Liver (tissue), 3 donors: Measurements from ENCODE around the gene MED4.

Source experiments
- FOXA1 ChIP-seq: IDR thresholded peaks from 2 replicates; pipeline ENCODE4 v1.6.1; 2016; ENCODE audit warnings: antibody characterized with exemption
- RAD21 ChIP-seq, 2 donors: IDR thresholded peaks; 2 replicates each; pipeline ENCODE4 v1.6.1; 2016; ENCODE audit warnings: antibody characterized with exemption in 2 of 2, mild to moderate bottlenecking in 2 of 2
- TAF1 ChIP-seq: conservative IDR thresholded peaks from 2 replicates; pipeline ENCODE4 v1.6.1; 2016; ENCODE audit warnings: antibody characterized with exemption, mild to moderate bottlenecking
- YY1 ChIP-seq: IDR thresholded peaks from 2 replicates; pipeline ENCODE4 v1.6.1; 2016; ENCODE audit warnings: antibody characterized with exemption, mild to moderate bottlenecking
- TF ChIP-seq, protein P1 (sequence below): IDR thresholded peaks from 2 replicates; pipeline ENCODE4 v1.6.1; 2016; ENCODE audit warnings: antibody characterized with exemption, mild to moderate bottlenecking
- TF ChIP-seq, protein P2 (sequence below): fragments of 150-350 bp; IDR thresholded peaks from 2 replicates; pipeline ENCODE4 v1.5.1; 2017; ENCODE audit warnings: improper control_type of control experiment, low read depth, low read length; ENCODE audit not compliant: missing input control
- TF ChIP-seq, protein P3 (sequence below): IDR thresholded peaks from 2 replicates; pipeline ENCODE4 v1.6.1; 2016; ENCODE audit warnings: antibody characterized with exemption
- TF ChIP-seq, protein P4 (sequence below): IDR thresholded peaks from 2 replicates; pipeline ENCODE4 v1.6.1; 2016; ENCODE audit warnings: antibody characterized with exemption
- donor health status: healthy.
- donor health status: healthy.

DNA sequence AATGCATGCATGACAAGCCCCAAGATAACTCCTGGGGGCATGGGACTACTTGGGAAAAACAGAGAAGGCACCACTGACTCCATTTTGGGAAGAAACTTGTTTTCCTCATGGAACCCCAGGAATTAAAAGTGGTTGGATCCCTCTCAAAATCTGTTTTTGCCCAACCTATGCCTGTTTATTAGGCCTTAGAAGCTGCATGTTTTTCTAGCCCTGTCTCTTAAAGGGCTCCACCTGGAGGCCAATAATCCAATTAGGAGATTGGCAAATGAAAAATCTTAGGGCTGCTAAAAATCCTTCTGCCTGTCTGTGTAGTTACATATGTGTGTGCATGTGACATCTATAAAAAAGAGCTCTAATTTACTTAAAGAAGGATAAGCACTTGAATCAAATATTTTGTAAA, 26.9 kb downstream of the MED4 start:
- TF ChIP-seq, protein P1, sequence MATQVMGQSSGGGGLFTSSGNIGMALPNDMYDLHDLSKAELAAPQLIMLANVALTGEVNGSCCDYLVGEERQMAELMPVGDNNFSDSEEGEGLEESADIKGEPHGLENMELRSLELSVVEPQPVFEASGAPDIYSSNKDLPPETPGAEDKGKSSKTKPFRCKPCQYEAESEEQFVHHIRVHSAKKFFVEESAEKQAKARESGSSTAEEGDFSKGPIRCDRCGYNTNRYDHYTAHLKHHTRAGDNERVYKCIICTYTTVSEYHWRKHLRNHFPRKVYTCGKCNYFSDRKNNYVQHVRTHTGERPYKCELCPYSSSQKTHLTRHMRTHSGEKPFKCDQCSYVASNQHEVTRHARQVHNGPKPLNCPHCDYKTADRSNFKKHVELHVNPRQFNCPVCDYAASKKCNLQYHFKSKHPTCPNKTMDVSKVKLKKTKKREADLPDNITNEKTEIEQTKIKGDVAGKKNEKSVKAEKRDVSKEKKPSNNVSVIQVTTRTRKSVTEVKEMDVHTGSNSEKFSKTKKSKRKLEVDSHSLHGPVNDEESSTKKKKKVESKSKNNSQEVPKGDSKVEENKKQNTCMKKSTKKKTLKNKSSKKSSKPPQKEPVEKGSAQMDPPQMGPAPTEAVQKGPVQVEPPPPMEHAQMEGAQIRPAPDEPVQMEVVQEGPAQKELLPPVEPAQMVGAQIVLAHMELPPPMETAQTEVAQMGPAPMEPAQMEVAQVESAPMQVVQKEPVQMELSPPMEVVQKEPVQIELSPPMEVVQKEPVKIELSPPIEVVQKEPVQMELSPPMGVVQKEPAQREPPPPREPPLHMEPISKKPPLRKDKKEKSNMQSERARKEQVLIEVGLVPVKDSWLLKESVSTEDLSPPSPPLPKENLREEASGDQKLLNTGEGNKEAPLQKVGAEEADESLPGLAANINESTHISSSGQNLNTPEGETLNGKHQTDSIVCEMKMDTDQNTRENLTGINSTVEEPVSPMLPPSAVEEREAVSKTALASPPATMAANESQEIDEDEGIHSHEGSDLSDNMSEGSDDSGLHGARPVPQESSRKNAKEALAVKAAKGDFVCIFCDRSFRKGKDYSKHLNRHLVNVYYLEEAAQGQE: no peak
- TF ChIP-seq, protein P2, sequence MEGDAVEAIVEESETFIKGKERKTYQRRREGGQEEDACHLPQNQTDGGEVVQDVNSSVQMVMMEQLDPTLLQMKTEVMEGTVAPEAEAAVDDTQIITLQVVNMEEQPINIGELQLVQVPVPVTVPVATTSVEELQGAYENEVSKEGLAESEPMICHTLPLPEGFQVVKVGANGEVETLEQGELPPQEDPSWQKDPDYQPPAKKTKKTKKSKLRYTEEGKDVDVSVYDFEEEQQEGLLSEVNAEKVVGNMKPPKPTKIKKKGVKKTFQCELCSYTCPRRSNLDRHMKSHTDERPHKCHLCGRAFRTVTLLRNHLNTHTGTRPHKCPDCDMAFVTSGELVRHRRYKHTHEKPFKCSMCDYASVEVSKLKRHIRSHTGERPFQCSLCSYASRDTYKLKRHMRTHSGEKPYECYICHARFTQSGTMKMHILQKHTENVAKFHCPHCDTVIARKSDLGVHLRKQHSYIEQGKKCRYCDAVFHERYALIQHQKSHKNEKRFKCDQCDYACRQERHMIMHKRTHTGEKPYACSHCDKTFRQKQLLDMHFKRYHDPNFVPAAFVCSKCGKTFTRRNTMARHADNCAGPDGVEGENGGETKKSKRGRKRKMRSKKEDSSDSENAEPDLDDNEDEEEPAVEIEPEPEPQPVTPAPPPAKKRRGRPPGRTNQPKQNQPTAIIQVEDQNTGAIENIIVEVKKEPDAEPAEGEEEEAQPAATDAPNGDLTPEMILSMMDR: no peak
- TF ChIP-seq YY1: no peak
- no peak for TF ChIP-seq RAD21 (IDR thresholded peaks at IDR 0.05)
- TF ChIP-seq, protein P3, sequence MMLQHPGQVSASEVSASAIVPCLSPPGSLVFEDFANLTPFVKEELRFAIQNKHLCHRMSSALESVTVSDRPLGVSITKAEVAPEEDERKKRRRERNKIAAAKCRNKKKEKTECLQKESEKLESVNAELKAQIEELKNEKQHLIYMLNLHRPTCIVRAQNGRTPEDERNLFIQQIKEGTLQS: no peak
- TF ChIP-seq TAF1: no peak
- no peak for TF ChIP-seq FOXA1
- TF ChIP-seq, protein P4, sequence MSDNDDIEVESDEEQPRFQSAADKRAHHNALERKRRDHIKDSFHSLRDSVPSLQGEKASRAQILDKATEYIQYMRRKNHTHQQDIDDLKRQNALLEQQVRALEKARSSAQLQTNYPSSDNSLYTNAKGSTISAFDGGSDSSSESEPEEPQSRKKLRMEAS: no peak
